Brain pericyte (primary cell): ENCODE measurements around the gene LCN1.
"Not testable (repeated sequence)": the region's sequence is repeated elsewhere in the genome, so short reads cannot be mapped to it uniquely, and the experiment has no call there.

Experiments used
- DNase-seq: peaks from one replicate; pipeline ENCODE4 v3.0.0-alpha.2; 2012; ENCODE audit warnings: low read depth, low spot score

Gene LCN1

GRCh38 chr9:135545646-135546176 lies 24.5 kb downstream of the LCN1 start, which contains the start of gene OBP2A:
Gene OBP2A, plus strand, starts transcription at chr9:135546126. Its CDS starts 55 bp downstream, at chr9:135546181.
- not testable (repeated sequence) for DNase-seq

- DNase-seq: not testable (repeated sequence)
These were observed 25.8 kb downstream of the LCN1 start for GRCh38 chr9:135546792-135547617.

- DNase-seq: no peak
These were observed 26.8 kb downstream of the LCN1 start for GRCh38 chr9:135547756-135548736.

GRCh38 chr9:135549478-135550343 lies 28.5 kb downstream of the LCN1 start:
- DNase-seq: not testable (repeated sequence)

GRCh38 chr9:135550344-135550918 lies 29.2 kb downstream of the LCN1 start:
- no peak for DNase-seq

GRCh38 chr9:135551031-135551430 lies 29.8 kb downstream of the LCN1 start:
- no peak for DNase-seq

GRCh38 chr9:135551456-135551855 lies 30.2 kb downstream of the LCN1 start:
- DNase-seq: no peak

GRCh38 chr9:135552021-135552697 lies 30.9 kb downstream of the LCN1 start:
- no peak for DNase-seq

- no peak for DNase-seq
These were observed 31.5 kb downstream of the LCN1 start for GRCh38 chr9:135552698-135553171.

- no peak for DNase-seq
These were observed 33.5 kb downstream of the LCN1 start for GRCh38 chr9:135554718-135555117.

GRCh38 chr9:135555203-135555602 lies 34.0 kb downstream of the LCN1 start:
- DNase-seq: no peak

- DNase-seq: no peak
These were observed 34.7 kb downstream of the LCN1 start for GRCh38 chr9:135555910-135556309.

GRCh38 chr9:135559606-135560005 lies 38.4 kb downstream of the LCN1 start:
- DNase-seq: no peak

- no peak for DNase-seq
These were observed 40.4 kb downstream of the LCN1 start, which contains the start of gene PAEP for GRCh38 chr9:135561391-135562234. Gene PAEP, plus strand, starts transcription at chr9:135561756.

- no peak for DNase-seq
These were observed 41.0 kb downstream of the LCN1 start for GRCh38 chr9:135562235-135562745.

GRCh38 chr9:135563039-135563476 lies 41.8 kb downstream of the LCN1 start:
- DNase-seq: no peak

- DNase-seq: no peak
These were observed 42.6 kb downstream of the LCN1 start for GRCh38 chr9:135563858-135564257.

- DNase-seq: no peak
These were observed 43.9 kb downstream of the LCN1 start for GRCh38 chr9:135565141-135565628.
